GM18526 (cell line): ENCODE results near the gene CDH4.

ENCODE experiments used
- POLR2A ChIP-seq: IDR thresholded peaks from 3 replicates; pipeline ENCODE4 v1.6.1; 2011; ENCODE audit not compliant: insufficient read length; ENCODE audit errors: extremely low read depth

Gene CDH4

GRCh38 chr20:61755971-61756845 lies 504.1 kb downstream of the CDH4 start:
- TF ChIP-seq POLR2A = no peak

- TF ChIP-seq POLR2A = no peak
These were observed 505.1 kb downstream of the CDH4 start for GRCh38 chr20:61756966-61757677.

GRCh38 chr20:61757678-61758563 lies 505.9 kb downstream of the CDH4 start:
- no peak for TF ChIP-seq POLR2A

DNA sequence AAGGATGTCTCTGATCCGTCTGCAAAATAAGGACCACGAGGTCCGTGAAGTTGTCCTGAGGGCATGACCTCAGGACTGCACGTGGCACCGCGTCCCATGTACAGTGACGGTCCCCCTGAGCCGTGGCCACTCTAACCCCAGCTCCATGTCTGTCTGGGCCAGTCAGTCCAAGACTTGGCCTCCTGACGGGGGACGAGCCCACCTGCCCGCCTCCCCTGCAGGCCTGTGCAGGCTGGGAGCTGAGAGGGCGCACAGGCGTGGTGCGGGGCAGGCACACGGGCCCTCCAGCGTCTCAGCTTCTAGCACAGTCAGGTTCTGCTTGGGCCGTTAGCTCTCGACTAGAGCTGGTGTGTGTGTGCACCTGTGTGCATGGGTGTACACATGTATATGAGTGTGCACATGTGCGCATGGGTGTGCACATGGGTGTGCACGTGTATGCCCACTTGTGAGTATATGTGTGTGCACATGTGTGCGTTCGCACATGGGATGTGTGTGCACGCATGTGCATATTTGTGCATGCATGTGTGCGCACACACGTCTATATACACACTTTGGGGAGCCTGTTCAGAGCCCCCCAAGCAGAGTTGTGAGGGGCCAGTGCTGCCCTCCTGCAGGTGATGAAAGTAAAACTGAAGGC lies 506.6 kb downstream of the CDH4 start:
- TF ChIP-seq POLR2A = no peak

- no peak for TF ChIP-seq POLR2A
These were observed 507.4 kb downstream of the CDH4 start for GRCh38 chr20:61759286-61760065.

DNA sequence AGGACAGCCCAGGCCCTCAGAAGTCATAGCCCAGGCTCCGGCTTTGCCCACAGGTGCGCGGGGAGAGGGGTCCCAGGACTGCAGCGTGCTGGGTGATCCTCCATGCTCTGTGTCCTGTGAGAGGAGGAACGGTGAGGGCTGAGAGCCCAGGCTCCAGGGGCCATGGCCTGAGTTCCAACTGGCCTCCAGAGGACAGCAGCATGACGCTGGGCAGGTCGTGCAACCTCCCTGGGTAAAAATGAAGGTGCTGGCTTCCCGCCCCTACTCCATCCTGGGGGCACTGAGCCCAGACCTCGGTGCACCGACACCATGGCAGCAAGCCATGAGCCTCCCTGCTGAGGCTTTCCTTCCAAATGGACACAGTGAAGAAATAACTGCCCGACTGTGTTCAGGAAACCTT lies 508.3 kb downstream of the CDH4 start:
- TF ChIP-seq POLR2A = no peak

DNA sequence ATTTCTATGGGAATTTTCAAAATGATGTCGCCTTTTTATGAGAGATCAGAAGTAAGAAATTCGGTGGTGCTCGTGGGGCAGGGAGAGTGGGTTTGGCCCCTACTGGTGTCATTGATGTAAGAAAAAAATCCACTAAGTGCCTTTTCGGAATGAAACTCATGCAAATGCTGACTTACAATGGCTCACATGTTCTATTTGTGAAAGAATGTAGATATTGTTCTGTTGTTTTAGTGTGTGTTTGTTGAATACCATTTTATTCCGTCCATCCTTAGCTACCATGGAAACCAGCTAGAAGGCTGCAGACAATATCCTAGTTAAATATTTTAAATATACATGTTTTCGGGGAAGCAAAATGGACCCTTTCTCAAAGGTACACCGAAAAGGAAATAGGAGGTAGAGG lies 508.7 kb downstream of the CDH4 start:
- no peak for TF ChIP-seq POLR2A

- no peak for TF ChIP-seq POLR2A
These were observed 509.5 kb downstream of the CDH4 start for GRCh38 chr20:61761453-61762166.

- no peak for TF ChIP-seq POLR2A
These were observed 510.2 kb downstream of the CDH4 start for GRCh38 chr20:61762167-61762710.

- TF ChIP-seq POLR2A = no peak
These were observed 511.1 kb downstream of the CDH4 start for GRCh38 chr20:61762886-61763739.

DNA sequence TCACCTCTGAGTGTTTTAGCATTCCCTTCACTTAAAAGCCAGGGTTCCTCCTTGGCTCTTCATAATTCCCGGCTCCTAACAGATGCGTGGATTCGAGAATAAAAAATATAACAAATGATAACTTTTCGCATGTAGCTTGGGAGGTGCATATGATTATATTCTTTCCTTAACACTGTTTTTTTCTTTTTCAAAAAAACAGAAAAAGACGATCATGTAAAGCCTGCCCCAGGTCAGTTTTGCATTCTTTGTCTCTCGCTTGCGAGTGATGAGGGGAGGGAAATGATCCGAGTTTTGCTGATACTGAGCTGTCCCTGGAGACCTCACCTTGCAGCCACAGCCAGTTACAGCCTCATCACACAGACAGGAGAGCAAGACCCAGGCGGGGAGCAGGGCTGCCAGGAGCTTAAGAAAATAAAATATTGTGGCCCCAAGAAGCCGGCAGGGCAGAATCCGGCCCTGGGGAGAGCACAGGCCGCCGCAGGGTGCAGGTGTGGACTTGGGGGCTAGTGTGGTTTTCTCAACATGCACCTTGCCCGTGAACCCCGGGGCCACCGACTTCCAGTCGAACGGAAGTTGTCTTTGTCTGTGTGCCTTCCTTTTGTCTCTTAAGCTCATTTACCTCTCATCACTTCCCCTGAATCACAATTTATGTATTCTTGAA lies 511.8 kb downstream of the CDH4 start:
- TF ChIP-seq POLR2A = no peak

DNA sequence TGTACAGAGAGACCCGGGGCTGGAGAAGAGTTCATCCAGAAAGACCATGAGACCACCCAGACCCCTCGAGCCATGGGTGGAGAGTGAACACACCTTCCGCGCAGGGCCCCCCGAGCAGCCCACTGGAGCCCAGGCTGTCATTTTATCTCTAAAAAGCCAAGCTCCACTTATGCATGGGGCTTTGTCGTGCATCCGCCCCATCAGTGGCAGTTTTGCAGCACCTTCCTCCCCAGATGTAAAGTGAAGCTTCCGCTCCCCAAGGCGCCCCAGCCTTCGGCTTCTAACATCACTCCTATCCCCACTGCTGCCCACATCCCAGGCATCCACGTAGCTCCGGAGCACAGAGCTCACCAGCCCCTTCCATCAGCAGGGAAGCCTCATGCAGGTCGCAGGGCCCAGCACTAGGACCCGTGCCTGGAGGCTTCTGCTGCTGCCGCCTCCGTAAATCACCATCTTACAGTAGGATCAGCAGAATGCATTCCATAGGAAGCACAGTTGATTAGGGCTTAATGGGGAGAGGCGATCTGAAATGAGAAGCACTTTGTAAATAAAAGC lies 512.5 kb downstream of the CDH4 start:
- TF ChIP-seq POLR2A = no peak
